ENCODE measurements around the gene SHTN1. TPM values are rescaled to one million over a fixed set of nuclear protein-coding genes. Genes with fewer than 3 reads are reported as not detected.

SHTN1 gene
- total and polyA plus RNA-seq, 2 experiments from 2014 or later, result 6.7 to 8.0 TPM

- Histone ChIP-seq H3K9me2 (ENCODE audit: insufficient read depth) (no peaks in the 10 kb centered on the region), H4K20me1 (replicated peaks; ENCODE audit: insufficient read depth) (no peaks in the 10 kb centered on the region), H3K4me2 (peak overlapping the region; percentile 92), H3K79me2 (replicated peaks; ENCODE audit: insufficient read depth) (no peaks in the 10 kb centered on the region), H3F3A (replicated peaks; ENCODE audit: low read depth) (peaks cover 7% of the 10 kb centered on the region; the same call in 1 of the 2 replicates), H3K27ac (ENCODE audit: low read depth) (no peak overlapping the region), H3K36me3 (ENCODE audit: insufficient read depth) (no peaks in the 10 kb centered on the region), H2AFZ (peak overlapping the region; percentile 97), H3K27me3 (ENCODE audit: insufficient read depth) (peaks cover 12% of the 10 kb centered on the region; the same call in 1 of the 2 replicates), H3K4me1 (ENCODE audit: insufficient read depth) (peaks cover 28% of the 10 kb centered on the region), H3K4me3 (peak overlapping the region; percentile 75)
- DNase-seq (ENCODE audit: low spot score) (no peak), ATAC-seq (peak; percentile 15)
- Mint-ChIP-seq H3K4me3 (peak overlapping the region; percentile 89), H3K27me3 (ENCODE audit: insufficient read depth, low read depth, poor library complexity) (peaks cover 9% of the 10 kb centered on the region), H3K27ac (no peak overlapping the region), H3K4me1 (peaks cover 31% of the 10 kb centered on the region), H3K36me3 (ENCODE audit: low read depth) (no peaks in the 10 kb centered on the region), H3K9me3 (no peaks in the 10 kb centered on the region)
- no peak for TF ChIP-seq ZNF114 (CRISPR knock-in tag; IDR thresholded peaks at IDR 0.05)
- no peak for TF ChIP-seq CTCF (conservative IDR thresholded peaks at IDR 0.05; ENCODE audit: low read depth in 2 of 2)
- no peak for TF ChIP-seq EZH2phosphoT487 (IDR thresholded peaks at IDR 0.05; ENCODE audit: unreplicated experiment)
- no peak for TF ChIP-seq ZNF462 (CRISPR knock-in tag; IDR thresholded peaks at IDR 0.05)
Observed at GRCh38 chr10:116850058-116850611, 154.9 kb downstream of the SHTN1 start.
